Peyer's patch (tissue), 4 donors: Measurements from ENCODE around the gene ARHGAP28.

Experiments used
- CTCF ChIP-seq, 6 experiments: fragments of 450-650 bp in 4 of 6; fragments of 200-600 bp in 2 of 6; sonication (generic) in 1 of 6; IDR thresholded peaks; one replicate each; pipeline ENCODE4 v1.5.1; 2017 to 2019; ENCODE audit warnings: antibody characterized with exemption in 6 of 6, mild to moderate bottlenecking in 3 of 6, moderate library complexity in 1 of 6
- POLR2A ChIP-seq, 2 donors: fragments of 450-650 bp; IDR thresholded peaks; one replicate each; pipeline ENCODE4 v1.5.1; 2017; ENCODE audit warnings: antibody characterized with exemption in 2 of 2, mild to moderate bottlenecking in 2 of 2, moderate library complexity in 2 of 2

DNA sequence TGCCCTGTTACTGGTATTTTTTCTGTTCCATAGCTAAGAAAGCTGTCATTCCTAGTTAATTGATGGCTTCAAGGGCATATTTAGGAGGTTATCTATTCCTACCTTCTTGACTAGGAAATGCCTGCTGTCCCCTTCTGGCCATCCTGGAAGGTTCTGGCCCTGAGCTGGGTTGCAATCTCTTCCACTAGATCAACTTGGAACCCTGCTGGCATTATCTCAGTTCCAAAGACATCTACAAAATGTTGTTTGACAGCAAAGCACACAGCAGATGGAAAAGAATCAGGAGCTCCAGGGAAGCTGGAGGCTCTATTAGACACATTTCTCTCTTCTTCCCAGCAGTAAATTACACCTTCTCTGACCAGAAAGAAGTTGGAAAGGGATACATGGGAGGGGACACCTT is 192.1 kb downstream of the ARHGAP28 start:
- TF ChIP-seq POLR2A (IDR thresholded peaks at IDR 0.05) (no peak), CTCF (IDR thresholded peaks at IDR 0.05) (no peak)
